ENCODE results near the gene THNSL1.

THNSL1 gene

GRCh38 chr10:25049966-25050365 is 33.6 kb downstream of the THNSL1 start:
- in situ Hi-C loops (cut with HindIII; ENCODE audit: low sequenced_read_pairs): no loop called here

- in situ Hi-C loops (cut with HindIII; ENCODE audit: low sequenced_read_pairs): no loop called here
Observed at GRCh38 chr10:25050402-25050801, 34.0 kb downstream of the THNSL1 start.

DNA sequence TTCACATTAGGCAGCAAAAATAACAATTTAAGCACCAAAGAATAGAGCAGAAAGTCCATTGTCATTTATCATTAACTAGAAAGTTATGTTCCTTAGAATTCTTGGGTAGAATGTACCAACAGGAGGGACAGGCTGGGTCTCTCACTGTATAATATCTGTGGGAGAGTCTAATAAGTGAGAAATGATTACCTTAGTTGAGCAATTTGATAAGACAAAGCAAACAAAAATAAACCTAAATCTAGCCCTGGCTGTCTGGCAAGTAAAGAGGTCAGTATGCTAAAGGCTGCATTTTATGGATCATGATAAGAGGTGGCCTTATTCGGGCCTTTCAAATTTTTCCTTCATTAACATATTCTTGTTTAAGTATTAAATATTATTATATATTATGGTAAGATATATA is 35.6 kb downstream of the THNSL1 start:
- in situ Hi-C loops (cut with HindIII; ENCODE audit: low sequenced_read_pairs): no loop called here

- in situ Hi-C loops (cut with HindIII; ENCODE audit: low sequenced_read_pairs): no loop called here
Observed at GRCh38 chr10:25056726-25057125, 40.3 kb downstream of the THNSL1 start.

DNA sequence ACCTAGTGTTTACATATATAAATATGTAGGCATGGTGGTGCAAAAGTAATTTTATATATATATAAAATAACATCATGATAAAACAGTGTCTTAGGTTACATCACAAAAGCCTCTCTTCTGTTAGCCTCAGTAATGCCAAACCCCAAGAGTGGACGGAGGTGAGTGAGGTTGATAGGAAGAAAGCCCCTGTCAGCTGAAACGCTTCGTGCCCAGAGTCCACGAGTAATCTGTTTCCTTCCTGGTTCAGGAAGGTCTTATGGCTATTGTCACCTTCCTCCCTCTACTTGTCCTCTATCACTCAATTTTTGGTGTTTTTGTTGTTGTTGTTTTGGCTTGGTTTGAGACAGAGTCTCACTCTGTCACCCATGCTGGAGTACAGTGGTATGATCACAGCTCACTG is 41.5 kb downstream of the THNSL1 start:
- in situ Hi-C loops (cut with HindIII; ENCODE audit: low sequenced_read_pairs): no loop called here

GRCh38 chr10:25059990-25060389 is 43.6 kb downstream of the THNSL1 start:
- in situ Hi-C loops (cut with HindIII; ENCODE audit: low sequenced_read_pairs): no loop called here

- in situ Hi-C loops (cut with HindIII; ENCODE audit: low sequenced_read_pairs): no loop called here
Observed at GRCh38 chr10:25061125-25061524, 44.7 kb downstream of the THNSL1 start.

- in situ Hi-C loops (cut with HindIII; ENCODE audit: low sequenced_read_pairs): no loop called here
Observed at GRCh38 chr10:25061711-25062449, 45.5 kb downstream of the THNSL1 start.

GRCh38 chr10:25063157-25063556 is 46.7 kb downstream of the THNSL1 start:
- in situ Hi-C loops (cut with HindIII; ENCODE audit: low sequenced_read_pairs): no loop called here

DNA sequence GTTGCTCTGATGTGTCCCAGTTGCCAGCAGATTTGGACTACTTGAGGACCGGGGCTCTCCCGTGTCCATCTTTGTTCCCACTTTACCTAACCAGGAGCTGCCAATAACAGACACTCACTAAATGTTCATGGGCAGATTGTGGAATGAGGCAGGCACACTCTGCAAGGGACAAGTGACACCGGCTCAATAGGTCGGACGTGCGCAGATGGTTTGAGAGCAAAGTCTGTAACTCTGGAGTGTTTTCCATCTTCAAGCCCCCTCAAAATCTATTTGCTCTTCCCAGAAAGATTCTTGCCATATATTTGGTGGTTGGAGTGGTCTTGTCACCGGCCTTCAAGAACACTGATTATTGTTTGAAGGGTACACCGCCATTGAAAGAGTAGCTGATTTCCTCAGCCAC is 47.2 kb downstream of the THNSL1 start:
- in situ Hi-C loops (cut with HindIII; ENCODE audit: low sequenced_read_pairs): no loop called here

- in situ Hi-C loops (cut with HindIII; ENCODE audit: low sequenced_read_pairs): no loop called here
Observed at GRCh38 chr10:25064401-25064800, 48.0 kb downstream of the THNSL1 start.

GRCh38 chr10:25065761-25066476 is 49.5 kb downstream of the THNSL1 start:
- in situ Hi-C loops (cut with HindIII; ENCODE audit: low sequenced_read_pairs): loop anchor here (5.0 kb wide), 1 partner anchor 49 kb away; the partner anchor contains the start of genes ENKUR and THNSL1

- in situ Hi-C loops (cut with HindIII; ENCODE audit: low sequenced_read_pairs): loop anchor here (5.0 kb wide), 1 partner anchor 51 kb away; the partner anchor contains the start of genes ENKUR and THNSL1
Observed at GRCh38 chr10:25068152-25069058, 52.0 kb downstream of the THNSL1 start.

GRCh38 chr10:25071227-25071626 is 54.8 kb downstream of the THNSL1 start:
- in situ Hi-C loops (cut with HindIII; ENCODE audit: low sequenced_read_pairs): no loop called here

- in situ Hi-C loops (cut with HindIII; ENCODE audit: low sequenced_read_pairs): no loop called here
Observed at GRCh38 chr10:25072786-25073185, 56.4 kb downstream of the THNSL1 start.

DNA sequence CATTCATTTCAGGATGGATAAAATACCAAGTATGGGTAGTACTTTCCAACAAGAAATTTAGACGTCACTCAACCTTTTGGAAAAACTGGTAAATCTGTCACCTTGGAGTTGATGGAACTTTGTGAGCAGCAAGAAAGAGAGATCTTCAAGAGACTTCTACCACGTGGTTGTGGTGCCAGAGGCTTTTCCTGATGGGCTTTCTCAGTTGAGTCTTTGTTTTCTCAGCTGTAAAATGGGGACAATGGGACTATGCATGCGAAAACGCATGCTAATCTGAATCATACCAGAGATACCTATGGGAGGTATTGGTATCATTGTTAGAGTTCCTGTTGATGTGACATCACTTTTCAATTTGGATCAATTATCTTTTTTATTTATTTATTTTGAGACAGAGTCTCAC is 59.4 kb downstream of the THNSL1 start:
- in situ Hi-C loops (cut with HindIII; ENCODE audit: low sequenced_read_pairs): no loop called here
